Body of pancreas (tissue), 4 donors: ENCODE data around the gene HOMER2.

Experiments
- CTCF ChIP-seq, 7 experiments: fragments of 450-650 bp in 4 of 7; fragments of 200-600 bp in 3 of 7; sonication (generic) in 3 of 7; IDR thresholded peaks; one replicate each; pipeline ENCODE4 v1.5.1; 2016 to 2019; ENCODE audit warnings: antibody characterized with exemption in 7 of 7
- POLR2A ChIP-seq, 3 donors: fragments of 450-650 bp; IDR thresholded peaks; one replicate each; pipeline ENCODE4 v1.6.1; 2016; ENCODE audit warnings: antibody characterized with exemption in 3 of 3, mild to moderate bottlenecking in 2 of 3

- TF ChIP-seq CTCF (IDR thresholded peaks at IDR 0.05) (no peak), POLR2A (IDR thresholded peaks at IDR 0.05) (no peak)
Measured at GRCh38 chr15:82907350-82907749, 45.2 kb downstream of the HOMER2 start.
